Brain microvascular endothelial cell (primary cell): Measurements from ENCODE around the gene HIVEP3.
A peak's percentile ranks its signal among the peaks of the same experiment; 100 is the strongest.

Source experiments
- DNase-seq: peaks from one replicate; pipeline ENCODE4 v3.0.0-alpha.2; 2020
- H3K27ac ChIP-seq: fragments of 250-450 bp; sonication (Bioruptor Pico); 2 replicates; pipeline ENCODE4 v1.5.1; 2020; ENCODE audit warnings: mild to moderate bottlenecking, moderate library complexity
- H3K27me3 ChIP-seq: fragments of 250-450 bp; sonication (Bioruptor Pico); replicated peaks from 2 replicates; pipeline ENCODE4 v1.5.1; 2020; ENCODE audit warnings: mild to moderate bottlenecking
- H3K36me3 ChIP-seq: fragments of 250-450 bp; sonication (Bioruptor Pico); replicated peaks from 2 replicates; pipeline ENCODE4 v1.5.1; 2020; ENCODE audit warnings: mild to moderate bottlenecking
- H3K4me3 ChIP-seq: 2 replicates; pipeline ENCODE4 v1.5.1; 2011; ENCODE audit warnings: low read depth, mild to moderate bottlenecking, control low read depth, low read length, moderate library complexity
- CTCF ChIP-seq: IDR thresholded peaks from 2 replicates; pipeline ENCODE4 v1.5.1; 2011; ENCODE audit warnings: low read depth, mild to moderate bottlenecking, moderate library complexity, low read length, control low read depth, inconsistent platforms; ENCODE audit errors: missing control alignments
- in situ Hi-C: cut with HindIII; loops from 2 replicates; pipeline ENCODE4 v1.10.0; 2017; ENCODE audit warnings: low sequenced_read_pairs, low pct_ligation_motif_present

Gene HIVEP3

GRCh38 chr1:41631154-41631553 lies 287.6 kb downstream of the HIVEP3 start:
- no peaks in the 10 kb centered on the region for H3K36me3 ChIP-seq
- TF ChIP-seq CTCF = no peak
- H3K4me3 ChIP-seq = no peak overlapping the region
- no peaks in the 10 kb centered on the region for H3K27me3 ChIP-seq
- in situ Hi-C loops = no loop called here
- no peak for DNase-seq
- H3K27ac ChIP-seq = no peak overlapping the region

- H3K27me3 ChIP-seq = no peaks in the 10 kb centered on the region
- no peaks in the 10 kb centered on the region for H3K36me3 ChIP-seq
- TF ChIP-seq CTCF = no peak
- in situ Hi-C loops = no loop called here
- H3K27ac ChIP-seq = peak overlapping the region; percentile 36
- H3K4me3 ChIP-seq = no peak overlapping the region
- DNase-seq = peak; percentile 83
Observed at GRCh38 chr1:41629571-41629970, 289.2 kb downstream of the HIVEP3 start.

- TF ChIP-seq CTCF = no peak
- in situ Hi-C loops = no loop called here
- Histone ChIP-seq H3K27me3 (no peaks in the 10 kb centered on the region), H3K27ac (peak overlapping the region; percentile 36), H3K4me3 (no peak overlapping the region), H3K36me3 (no peaks in the 10 kb centered on the region)
- DNase-seq = no peak
Observed at GRCh38 chr1:41629141-41629540, 289.6 kb downstream of the HIVEP3 start.

- in situ Hi-C loops = no loop called here
- TF ChIP-seq CTCF = no peak
Observed at GRCh38 chr1:41627491-41628280, 291.0 kb downstream of the HIVEP3 start.

GRCh38 chr1:41626616-41627375 lies 291.9 kb downstream of the HIVEP3 start:
- DNase-seq = no peak

More at GRCh38 chr1:41627491-41628280, 291.0 kb downstream of the HIVEP3 start:
- no peak overlapping the region for H3K4me3 ChIP-seq
- DNase-seq = no peak
- H3K27me3 ChIP-seq = no peaks in the 10 kb centered on the region
- no peaks in the 10 kb centered on the region for H3K36me3 ChIP-seq
- H3K27ac ChIP-seq = no peak overlapping the region

More at GRCh38 chr1:41626616-41627375, 291.9 kb downstream of the HIVEP3 start:
- no peak overlapping the region for H3K27ac ChIP-seq
- H3K27me3 ChIP-seq = no peaks in the 10 kb centered on the region
- H3K4me3 ChIP-seq = no peak overlapping the region
- no peaks in the 10 kb centered on the region for H3K36me3 ChIP-seq
- in situ Hi-C loops = no loop called here
- no peak for TF ChIP-seq CTCF
